Calu3 (cell line): ENCODE results near the gene RFNG. TPM values are rescaled to one million over a fixed set of nuclear protein-coding genes. Genes with fewer than 3 reads are reported as not detected.

Experiments
- BruUV-seq: library from RNA; stranded (reverse); fragments of 400-500 nt; replicated peaks from 2 replicates; lab custom pipeline; 2021; lab: Mats Ljungman, UMichigan
- CTCF ChIA-PET: fragments of 300-600 bp; sonication (Branson Sonifier 250); formaldehyde crosslinking; loops from one replicate; lab custom pipeline; 2022; ENCODE audit warnings: antibody characterized with exemption; lab: Charles Lee
- DNase-seq: peaks from one replicate; pipeline ENCODE4 v3.0.0; 2022
- H3K27ac Mint-ChIP-seq: one replicate; pipeline ENCODE4 v1.8.0; 2022; ENCODE audit warnings: mixed read lengths; ENCODE audit not compliant: unreplicated experiment
- H3K27me3 Mint-ChIP-seq: one replicate; pipeline ENCODE4 v1.8.0; 2022; ENCODE audit warnings: mixed read lengths; ENCODE audit not compliant: unreplicated experiment
- H3K36me3 Mint-ChIP-seq: one replicate; pipeline ENCODE4 v1.8.0; 2022; ENCODE audit warnings: mild to moderate bottlenecking, moderate library complexity, mixed read lengths; ENCODE audit not compliant: insufficient read depth, unreplicated experiment
- H3K4me1 Mint-ChIP-seq: one replicate; pipeline ENCODE4 v1.8.0; 2022; ENCODE audit warnings: mild to moderate bottlenecking, low read depth, mixed read lengths; ENCODE audit not compliant: unreplicated experiment
- H3K4me3 Mint-ChIP-seq: one replicate; pipeline ENCODE4 v1.8.0; 2022; ENCODE audit warnings: mild to moderate bottlenecking, low read depth, moderate library complexity, mixed read lengths; ENCODE audit not compliant: unreplicated experiment
- H3K9me3 Mint-ChIP-seq: one replicate; pipeline ENCODE4 v1.8.0; 2022; ENCODE audit warnings: low read depth, mixed read lengths; ENCODE audit not compliant: unreplicated experiment
- CTCF ChIP-seq: fragments of 200-600 bp; IDR thresholded peaks from one replicate; pipeline ENCODE4 v1.8.0; 2022; ENCODE audit warnings: antibody characterized with exemption; ENCODE audit not compliant: unreplicated experiment
- intact Hi-C: fragments of 100-400 bp; cut with micrococcal nuclease; formaldehyde crosslinking; loops from one replicate; pipeline ENCODE4 v1.10.0; 2022; ENCODE audit not compliant: unreplicated experiment
- total RNA-seq: library from RNA; stranded (reverse); gene quantifications from 2 replicates; pipeline ENCODE4 v1.2.3, GENCODE V29; 2022

RFNG gene
- total RNA-seq, 1 experiment from 2014 or later, result 33.5 TPM

GRCh38 chr17:81998212-81998611 is 53.4 kb downstream of the RFNG start:
- Mint-ChIP-seq H3K36me3 (peaks cover 20% of the 10 kb centered on the region), H3K27ac (no peak overlapping the region), H3K27me3 (no peaks in the 10 kb centered on the region), H3K4me3 (no peak overlapping the region), H3K9me3 (no peaks in the 10 kb centered on the region), H3K4me1 (no peaks in the 10 kb centered on the region)
- no peak for DNase-seq
- intact Hi-C loops, result no loop called here
- BruUV-seq, result no TSS peak
- CTCF ChIA-PET, result no interaction called here
- no peak for TF ChIP-seq CTCF

Other genes starting within 250 kb of the RFNG start
- 0.78 TPM in 1 of 2 replicates, not detected in the other for gene GCGR, start 247.7 kb downstream of the RFNG start, total RNA-seq
- 37.3 and 38.5 TPM in 2 replicates for gene MCRIP1, start 218.5 kb downstream of the RFNG start, total RNA-seq
- not detected in 2 replicates for gene PPP1R27, start 216.8 kb downstream of the RFNG start, total RNA-seq
- gene P4HB, start 191.3 kb downstream of the RFNG start, total RNA-seq, result 750 and 777 TPM in 2 replicates
- 273 and 288 TPM in 2 replicates for gene ARHGDIA, start 180.5 kb downstream of the RFNG start, total RNA-seq
- 118 and 122 TPM in 2 replicates for gene ALYREF, start 160.2 kb downstream of the RFNG start, total RNA-seq
- gene ANAPC11, start 160.1 kb downstream of the RFNG start, total RNA-seq, result 110 and 113 TPM in 2 replicates
- gene NPB, start 149.6 kb downstream of the RFNG start, total RNA-seq, result 0.27 and 0.47 TPM in 2 replicates
- gene PCYT2, start 140.4 kb downstream of the RFNG start, total RNA-seq, result 58.4 and 60.9 TPM in 2 replicates
- gene SIRT7, start 133.6 kb downstream of the RFNG start, total RNA-seq, result 50.3 and 56.0 TPM in 2 replicates
- 36.1 and 37.9 TPM in 2 replicates for gene MAFG, start 124.1 kb downstream of the RFNG start, total RNA-seq
- 102 and 105 TPM in 2 replicates for gene PYCR1, start 114.5 kb downstream of the RFNG start, total RNA-seq
- gene MYADML2, start 104.6 kb downstream of the RFNG start, total RNA-seq, result not detected in 2 replicates
- gene NOTUM, start 90.6 kb downstream of the RFNG start, total RNA-seq, result not detected in 2 replicates
- gene ASPSCR1, start 74.2 kb downstream of the RFNG start, total RNA-seq, result 37.7 and 43.5 TPM in 2 replicates
- gene CENPX, start 28.9 kb downstream of the RFNG start, total RNA-seq, result 84.4 and 86.9 TPM in 2 replicates
- gene LRRC45, start 28.5 kb downstream of the RFNG start, total RNA-seq, result 31.2 and 32.6 TPM in 2 replicates
- gene RAC3, start 20.1 kb downstream of the RFNG start, total RNA-seq, result 8.0 and 9.3 TPM in 2 replicates
- gene DCXR, start 14.1 kb downstream of the RFNG start, total RNA-seq, result 87.8 and 95.3 TPM in 2 replicates
- 114 and 115 TPM in 2 replicates for gene GPS1, start 87 bp upstream of the RFNG start, total RNA-seq
- 132 and 146 TPM in 2 replicates for gene DUS1L, start 14.0 kb upstream of the RFNG start, total RNA-seq
- gene FASN, start 46.4 kb upstream of the RFNG start, total RNA-seq, result 346 and 372 TPM in 2 replicates
- gene CCDC57, start 161.0 kb upstream of the RFNG start, total RNA-seq, result 69.9 and 76.8 TPM in 2 replicates
- gene SLC16A3, start 177.2 kb upstream of the RFNG start, total RNA-seq, result 44.7 and 47.2 TPM in 2 replicates
- 157 and 160 TPM in 2 replicates for gene CSNK1D, start 221.9 kb upstream of the RFNG start, total RNA-seq